HG02943 (cell line): Measurements from ENCODE around the gene RNF31.
"Not testable (repeated sequence)": the region's sequence is repeated elsewhere in the genome, so short reads cannot be mapped to it uniquely, and the experiment has no call there.

Experiments
- ATAC-seq: cut with Tn5 transposase; IDR thresholded peaks from one replicate; pipeline ENCODE4 v1.9.1; 2021; ENCODE audit warnings: mild to moderate bottlenecking, low read depth, moderate library complexity; ENCODE audit not compliant: unreplicated experiment

Gene RNF31

DNA sequence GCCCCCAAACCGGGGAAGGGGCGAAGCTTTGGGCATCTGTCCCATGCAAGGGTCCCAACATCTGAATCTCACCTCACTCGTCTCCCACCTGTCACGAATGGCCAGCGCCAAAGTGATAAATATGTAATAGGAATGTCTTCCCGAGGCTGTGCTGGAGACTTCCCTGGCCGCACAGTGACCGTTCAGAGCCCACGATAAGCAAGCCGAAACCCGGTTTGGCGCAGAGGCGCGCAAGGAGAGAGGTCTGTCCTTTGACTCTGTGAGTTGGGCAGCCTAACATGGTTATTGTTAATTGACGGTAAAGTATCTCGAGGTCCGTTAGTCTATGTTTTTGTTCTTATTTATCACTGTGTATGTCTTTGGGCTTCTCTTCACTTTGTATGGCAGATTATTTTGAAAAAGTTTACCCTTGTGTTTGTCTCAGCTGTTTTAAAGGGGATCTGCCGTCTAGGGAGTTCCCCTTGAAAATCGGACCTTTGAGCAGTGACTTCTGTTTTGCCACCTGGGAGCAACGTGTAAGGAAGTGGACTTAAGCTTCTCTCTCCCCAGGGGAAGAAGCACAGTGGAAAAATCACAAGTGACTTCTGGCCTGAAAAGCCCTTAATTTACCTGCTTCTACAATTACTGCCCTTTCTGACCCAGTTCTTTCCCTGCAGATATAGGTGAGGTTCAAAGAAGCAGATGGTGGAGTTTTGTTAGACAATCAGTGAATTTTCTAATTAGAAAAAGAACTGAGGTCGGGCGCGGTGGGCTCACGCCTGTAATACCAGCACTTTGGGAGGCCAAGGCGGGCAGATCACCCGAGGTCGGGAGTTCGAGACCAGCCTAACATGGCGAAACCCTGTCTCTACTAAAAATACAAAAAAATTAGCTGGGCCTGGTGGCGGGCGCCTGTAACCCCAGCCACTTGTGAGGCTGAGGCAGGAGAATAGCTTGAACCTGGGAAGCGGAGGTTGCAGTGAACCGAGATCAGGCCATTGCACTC, 49.1 kb downstream of the RNF31 start:
- ATAC-seq, result peak; percentile 18

DNA sequence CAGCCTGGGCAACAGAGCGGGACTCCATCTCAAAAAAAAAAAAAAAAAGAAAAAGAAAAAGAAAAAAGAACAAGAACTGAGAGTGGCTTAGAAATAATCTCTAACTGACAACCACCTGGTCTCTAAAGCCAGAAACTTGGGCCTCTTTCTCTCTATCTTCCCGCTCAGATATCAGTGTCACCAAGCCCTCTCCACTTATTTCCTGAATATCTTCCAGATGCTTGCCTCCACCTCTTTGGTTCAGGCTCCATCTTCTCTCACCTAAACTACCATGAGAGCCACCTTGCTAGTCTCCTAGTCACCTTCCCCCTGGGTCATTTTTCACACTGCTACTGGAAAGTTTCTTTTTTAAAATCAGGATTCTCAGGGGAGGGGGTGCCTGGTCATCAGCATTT, 49.8 kb downstream of the RNF31 start:
- ATAC-seq, result no peak

DNA sequence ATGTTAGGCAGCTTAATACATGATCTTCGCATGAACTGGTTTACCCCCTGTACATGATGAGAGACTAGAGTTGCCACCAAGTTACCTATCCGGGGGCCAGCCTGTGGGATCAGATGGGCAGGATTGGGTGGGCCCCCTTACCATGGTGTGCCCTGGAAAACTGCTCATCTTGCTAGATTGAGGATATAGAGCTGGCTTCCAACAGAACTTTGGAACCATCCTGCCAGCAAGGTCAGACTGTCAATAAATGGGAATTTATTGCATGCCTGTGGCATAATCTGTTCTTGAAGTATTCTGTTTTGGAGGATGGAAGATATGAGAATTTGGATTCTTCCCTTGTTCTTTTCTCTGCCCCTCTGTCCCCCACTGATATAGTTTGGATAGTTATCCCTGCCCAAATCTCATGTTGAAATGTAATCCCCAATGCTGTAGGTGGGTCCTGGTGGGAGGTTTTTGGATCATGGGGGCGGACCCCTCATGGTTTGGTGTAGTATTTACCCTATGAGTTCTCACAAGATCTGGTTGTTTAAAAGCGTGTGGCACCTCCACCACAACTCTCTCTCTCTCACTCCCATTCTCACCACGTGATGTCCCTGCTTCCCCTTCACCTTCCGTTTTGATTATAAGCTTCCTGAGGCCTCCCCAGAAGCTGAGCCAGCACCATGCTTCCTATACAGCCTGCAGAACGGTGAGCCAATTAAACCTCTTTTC, 51.7 kb downstream of the RNF31 start:
- ATAC-seq, result no peak

DNA sequence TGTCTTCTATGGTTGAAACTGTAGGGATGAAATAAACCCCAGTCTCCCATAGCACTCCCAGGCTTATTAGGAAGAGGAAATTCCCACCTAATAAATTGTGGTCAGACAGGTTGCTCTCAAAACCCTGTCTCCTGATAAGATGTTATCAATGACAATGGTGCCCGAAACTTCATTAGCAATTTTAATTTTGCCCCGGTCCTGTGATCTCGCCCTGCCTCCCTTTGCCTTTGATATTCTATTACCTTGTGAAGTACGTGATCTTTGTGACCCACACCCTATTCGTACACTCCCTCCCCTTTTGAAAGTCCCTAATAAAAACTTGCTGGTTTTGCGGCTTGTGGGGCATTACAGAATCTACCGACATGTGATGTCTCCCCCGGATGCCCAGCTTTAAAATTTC, 55.2 kb downstream of the RNF31 start:
- not testable (repeated sequence) for ATAC-seq

DNA sequence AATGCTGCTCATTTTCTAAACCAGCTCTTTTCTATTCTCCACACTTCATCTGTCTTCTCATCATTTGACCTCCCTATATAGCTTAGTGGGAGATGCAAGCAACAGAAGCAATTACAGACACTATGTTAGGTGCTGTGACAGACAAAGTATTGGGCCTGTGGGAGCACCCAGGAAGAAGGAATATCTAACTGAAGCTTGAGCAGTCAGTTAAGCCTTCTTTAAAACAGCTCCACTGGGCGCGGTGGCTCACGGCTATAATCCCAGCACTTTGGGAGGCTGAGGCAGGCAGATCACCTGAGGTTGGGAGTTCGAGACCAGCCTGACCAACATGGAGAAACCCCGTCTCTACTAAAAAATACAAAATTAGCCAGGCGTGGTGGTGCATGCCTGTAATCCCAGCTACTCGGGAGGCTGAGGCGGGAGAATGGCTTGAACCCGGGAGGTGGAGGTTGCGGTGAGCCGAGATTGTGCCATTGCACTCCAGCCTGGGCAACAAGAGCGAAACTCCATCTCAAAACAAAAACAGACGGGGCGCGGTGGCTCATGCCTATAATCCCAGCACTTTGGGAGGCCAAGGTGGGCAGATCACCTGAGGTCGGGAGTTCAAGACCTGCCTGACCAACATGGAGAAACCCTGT, 56.1 kb downstream of the RNF31 start:
- ATAC-seq, result not testable (repeated sequence)

DNA sequence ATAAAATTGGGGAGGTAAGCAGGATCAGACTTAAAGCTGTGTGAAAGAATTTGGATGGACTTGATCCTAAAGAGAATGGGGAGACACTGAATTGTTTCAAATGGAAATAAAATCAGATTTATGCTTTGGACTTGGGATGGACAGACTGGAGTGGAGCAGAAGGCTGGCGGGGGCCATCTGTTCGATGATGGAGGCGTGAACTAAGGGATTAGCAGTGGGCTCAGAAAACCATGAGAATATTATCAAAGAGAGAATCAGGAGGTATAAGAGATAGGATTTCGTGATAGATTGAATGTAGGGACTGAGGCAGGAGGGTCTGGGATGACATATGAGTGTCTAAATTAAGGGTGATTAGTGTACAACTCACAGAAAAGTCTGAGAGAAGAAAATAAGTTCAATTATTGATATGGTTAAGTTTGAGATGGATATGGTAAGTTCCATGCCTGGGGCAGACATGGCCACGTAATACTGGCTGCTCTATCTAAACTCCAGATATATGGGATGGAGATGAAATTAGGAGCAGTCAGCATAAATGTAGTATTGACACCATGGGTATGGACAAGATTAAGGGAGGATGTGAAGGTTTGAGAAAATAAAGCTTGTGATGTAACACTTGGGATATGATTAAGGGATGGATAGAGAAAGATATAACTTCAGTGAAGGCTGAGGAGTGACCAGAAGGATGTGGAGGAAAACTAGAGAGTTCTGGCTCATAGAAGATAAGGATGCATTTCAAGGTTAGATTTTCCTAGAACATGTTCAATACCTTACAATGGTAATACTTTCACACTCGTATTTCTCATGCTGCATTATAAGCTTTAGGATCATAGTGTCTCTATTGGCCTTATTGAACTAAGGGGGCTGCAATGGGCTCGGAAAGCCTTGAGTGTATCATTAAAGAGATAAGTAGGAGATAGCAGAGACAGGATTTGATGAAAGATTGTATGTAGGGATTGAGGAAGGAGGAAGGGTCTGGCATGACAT, 57.2 kb downstream of the RNF31 start:
- no peak for ATAC-seq

DNA sequence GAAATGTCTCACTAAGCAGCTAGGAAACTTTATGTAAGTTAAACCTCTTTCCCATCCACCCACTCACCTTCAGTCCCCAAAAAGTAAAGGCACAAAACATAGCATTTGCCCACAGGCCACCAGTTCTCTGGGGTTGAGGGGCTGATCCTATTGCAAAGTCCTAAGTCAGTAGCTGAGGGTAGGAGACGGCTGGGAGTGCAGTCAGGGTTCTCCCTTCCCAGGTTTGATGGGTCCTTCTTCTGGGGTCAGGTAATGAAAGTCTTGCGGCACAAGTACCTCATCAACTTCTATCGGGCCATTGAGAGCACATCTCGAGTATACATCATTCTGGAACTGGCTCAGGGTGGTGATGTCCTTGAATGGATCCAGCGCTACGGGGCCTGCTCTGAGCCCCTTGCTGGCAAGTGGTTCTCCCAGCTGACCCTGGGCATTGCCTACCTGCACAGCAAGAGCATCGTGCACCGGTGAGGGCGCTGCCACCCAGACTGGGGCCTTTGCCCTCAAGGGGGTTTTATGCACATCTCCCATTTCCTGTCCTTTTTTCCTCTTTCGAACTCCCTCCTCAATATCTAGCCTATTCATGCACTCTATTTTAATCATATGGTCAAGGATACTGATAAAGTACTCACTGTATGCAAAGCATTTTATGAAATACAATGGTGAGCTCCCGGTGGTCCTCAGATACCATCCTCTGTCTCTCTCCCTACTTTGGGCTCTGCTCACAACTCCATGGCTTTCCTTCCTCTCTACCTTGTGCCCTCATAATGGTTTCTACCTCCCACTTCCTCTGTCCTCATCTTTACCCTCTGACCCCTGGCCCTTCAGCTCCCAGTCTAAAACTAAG, 59.2 kb downstream of the RNF31 start:
- no peak for ATAC-seq

DNA sequence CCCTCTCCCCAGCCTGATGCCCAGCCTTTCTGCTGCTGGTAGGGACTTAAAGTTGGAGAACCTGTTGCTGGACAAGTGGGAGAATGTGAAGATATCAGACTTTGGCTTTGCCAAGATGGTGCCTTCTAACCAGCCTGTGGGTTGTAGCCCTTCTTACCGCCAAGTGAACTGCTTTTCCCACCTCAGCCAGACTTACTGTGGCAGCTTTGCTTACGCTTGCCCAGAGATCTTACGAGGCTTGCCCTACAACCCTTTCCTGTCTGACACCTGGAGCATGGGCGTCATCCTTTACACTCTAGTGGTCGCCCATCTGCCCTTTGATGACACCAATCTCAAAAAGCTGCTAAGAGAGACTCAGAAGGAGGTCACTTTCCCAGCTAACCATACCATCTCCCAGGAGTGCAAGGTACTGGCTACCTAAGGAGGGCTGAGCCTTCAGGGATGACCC, 59.8 kb downstream of the RNF31 start:
- no peak for ATAC-seq

DNA sequence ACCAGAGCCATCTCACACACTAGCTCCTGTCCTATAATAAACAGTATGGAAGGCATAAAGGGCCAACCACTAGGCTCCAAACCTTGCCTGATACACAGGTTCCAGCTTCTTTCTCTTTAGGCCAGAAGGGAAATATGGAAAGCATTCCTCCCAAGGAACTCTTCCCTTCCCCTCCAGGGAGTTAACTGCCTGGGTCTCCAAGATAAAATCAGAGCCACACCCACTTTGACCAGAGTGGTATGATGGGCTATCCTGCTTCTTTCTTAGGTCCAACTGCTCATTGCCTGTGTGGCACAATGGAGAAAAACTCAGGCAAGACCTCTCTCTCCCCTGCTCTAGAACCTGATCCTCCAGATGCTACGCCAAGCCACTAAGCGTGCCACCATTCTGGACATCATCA, 60.3 kb downstream of the RNF31 start:
- no peak for ATAC-seq
